ENCODE data around the gene TDRD1.
"Not testable (repeated sequence)": the region's sequence is repeated elsewhere in the genome, so short reads cannot be mapped to it uniquely, and the experiment has no call there.

TDRD1 gene

GRCh38 chr10:114179148-114179547, at the start of gene TDRD1:
Gene TDRD1, plus strand, starts transcription at chr10:114179353. Its CDS starts 8,479 bp downstream, at chr10:114187832.
- no peak within 1 kb of the TSS for H3K4me3 ChIP-seq (ENCODE audit: low read depth, low read length)
- TF ChIP-seq, protein P1, sequence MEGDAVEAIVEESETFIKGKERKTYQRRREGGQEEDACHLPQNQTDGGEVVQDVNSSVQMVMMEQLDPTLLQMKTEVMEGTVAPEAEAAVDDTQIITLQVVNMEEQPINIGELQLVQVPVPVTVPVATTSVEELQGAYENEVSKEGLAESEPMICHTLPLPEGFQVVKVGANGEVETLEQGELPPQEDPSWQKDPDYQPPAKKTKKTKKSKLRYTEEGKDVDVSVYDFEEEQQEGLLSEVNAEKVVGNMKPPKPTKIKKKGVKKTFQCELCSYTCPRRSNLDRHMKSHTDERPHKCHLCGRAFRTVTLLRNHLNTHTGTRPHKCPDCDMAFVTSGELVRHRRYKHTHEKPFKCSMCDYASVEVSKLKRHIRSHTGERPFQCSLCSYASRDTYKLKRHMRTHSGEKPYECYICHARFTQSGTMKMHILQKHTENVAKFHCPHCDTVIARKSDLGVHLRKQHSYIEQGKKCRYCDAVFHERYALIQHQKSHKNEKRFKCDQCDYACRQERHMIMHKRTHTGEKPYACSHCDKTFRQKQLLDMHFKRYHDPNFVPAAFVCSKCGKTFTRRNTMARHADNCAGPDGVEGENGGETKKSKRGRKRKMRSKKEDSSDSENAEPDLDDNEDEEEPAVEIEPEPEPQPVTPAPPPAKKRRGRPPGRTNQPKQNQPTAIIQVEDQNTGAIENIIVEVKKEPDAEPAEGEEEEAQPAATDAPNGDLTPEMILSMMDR (IDR thresholded peaks at IDR 0.05; ENCODE audit: borderline replicate concordance, insufficient read depth, low read depth, low read length) = no peak

GRCh38 chr10:114131094-114131493, 48.1 kb upstream of the TDRD1 start:
- no peak overlapping the region for H3K4me3 ChIP-seq (ENCODE audit: low read depth, low read length)
- TF ChIP-seq, protein P1 (IDR thresholded peaks at IDR 0.05; ENCODE audit: borderline replicate concordance, insufficient read depth, low read depth, low read length) = no peak

DNA sequence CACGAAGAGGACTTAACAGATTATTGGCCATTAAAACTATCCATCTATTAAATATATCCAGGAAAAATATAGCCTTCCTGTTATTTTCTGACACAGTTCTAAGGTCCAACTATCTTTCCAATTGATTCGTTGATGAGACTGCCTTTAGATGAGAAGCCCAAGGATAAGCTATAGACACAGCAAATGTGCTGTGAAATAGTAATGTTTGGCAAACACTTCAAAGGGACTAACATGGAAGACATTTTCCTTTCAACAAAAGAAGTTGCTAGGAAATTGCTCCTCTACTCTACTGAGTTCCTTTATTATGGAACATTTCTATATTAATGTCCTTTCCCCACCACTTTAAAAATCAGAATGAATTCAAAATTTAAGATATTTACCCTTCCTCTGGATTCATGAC, 43.7 kb upstream of the TDRD1 start:
- TF ChIP-seq, protein P1 (IDR thresholded peaks at IDR 0.05; ENCODE audit: borderline replicate concordance, insufficient read depth, low read depth, low read length) = no peak
- H3K4me3 ChIP-seq (ENCODE audit: low read depth, low read length) = no peak overlapping the region

DNA sequence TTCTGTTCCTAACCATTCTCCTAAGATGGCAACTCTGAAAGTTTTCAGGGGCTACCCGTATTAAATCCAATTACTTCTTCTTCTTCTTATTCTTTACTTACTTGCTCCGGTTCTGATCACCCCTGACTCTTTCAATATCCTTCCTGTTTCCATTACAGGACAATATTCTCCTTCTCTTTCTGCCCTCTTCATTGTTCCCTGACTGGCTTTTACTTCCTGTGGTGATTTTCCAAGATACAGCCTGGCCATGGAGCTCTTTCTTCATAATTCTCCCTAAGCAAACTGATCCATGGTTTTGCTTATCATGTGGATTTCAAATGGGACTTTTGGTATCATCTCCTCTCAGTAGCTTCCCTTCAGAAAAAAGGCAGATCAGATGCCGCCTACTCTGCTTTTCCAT, 40.6 kb upstream of the TDRD1 start:
- TF ChIP-seq, protein P1 (IDR thresholded peaks at IDR 0.05; ENCODE audit: borderline replicate concordance, insufficient read depth, low read depth, low read length) = no peak
- no peak overlapping the region for H3K4me3 ChIP-seq (ENCODE audit: low read depth, low read length)

DNA sequence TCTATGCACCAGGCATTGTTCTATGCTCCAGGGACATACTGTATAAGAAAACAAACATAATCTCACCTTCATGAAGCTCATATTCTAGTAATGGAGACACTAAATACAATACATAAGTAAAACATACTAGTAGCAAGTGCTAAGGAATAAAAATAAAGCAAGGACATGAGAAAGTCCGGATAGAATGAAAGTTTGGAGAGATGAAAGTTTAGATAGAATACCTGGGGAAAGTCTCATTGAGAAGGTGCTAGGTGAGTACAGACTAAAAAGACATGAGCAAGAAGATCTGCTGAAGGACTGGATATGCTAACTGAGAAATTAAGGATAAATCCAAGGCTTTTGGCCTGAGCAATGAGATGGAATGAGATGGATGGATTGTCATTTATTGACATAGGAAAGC, 39.1 kb upstream of the TDRD1 start:
- no peak overlapping the region for H3K4me3 ChIP-seq (ENCODE audit: low read depth, low read length)
- TF ChIP-seq, protein P1 (IDR thresholded peaks at IDR 0.05; ENCODE audit: borderline replicate concordance, insufficient read depth, low read depth, low read length) = no peak

DNA sequence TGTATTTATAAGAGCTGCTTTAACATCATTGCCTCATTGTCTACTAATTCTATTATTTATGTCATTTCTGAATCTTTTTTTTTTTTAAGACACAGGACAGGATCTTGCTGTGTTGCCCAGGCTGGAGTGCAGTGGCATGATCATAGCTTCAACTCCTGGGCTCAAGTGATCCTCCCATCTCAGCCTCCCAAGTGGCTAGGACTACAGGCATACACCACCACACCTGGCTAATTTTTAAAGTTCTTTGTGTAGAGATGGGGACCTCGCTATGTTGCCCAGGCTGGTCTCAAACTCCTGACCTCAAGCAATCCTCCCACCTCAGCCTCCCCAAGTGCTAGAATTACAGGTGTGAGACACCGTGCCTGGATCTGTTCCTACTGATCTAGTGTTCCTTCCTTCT, 38.3 kb upstream of the TDRD1 start:
- H3K4me3 ChIP-seq (ENCODE audit: low read depth, low read length) = not testable (repeated sequence)

DNA sequence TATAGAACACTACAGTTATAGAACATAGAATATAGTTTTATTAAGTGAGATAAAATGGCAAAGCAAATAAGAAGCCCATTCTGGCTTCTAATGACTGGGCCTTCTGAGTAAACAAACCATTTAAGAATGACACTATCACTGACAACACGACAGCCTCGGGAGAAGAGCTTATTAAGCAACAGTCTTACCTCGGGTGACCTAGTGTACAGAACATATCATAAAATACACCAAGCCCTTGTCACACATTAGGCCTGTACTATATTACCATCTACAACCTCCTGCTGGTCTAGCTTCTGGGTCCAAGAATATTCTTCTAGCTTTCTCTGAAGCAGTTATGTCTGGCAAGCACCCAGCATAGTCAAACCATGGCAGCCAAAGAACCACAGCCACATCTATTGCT, 37.1 kb upstream of the TDRD1 start:
- no peak overlapping the region for H3K4me3 ChIP-seq (ENCODE audit: low read depth, low read length)
- TF ChIP-seq, protein P1 (IDR thresholded peaks at IDR 0.05; ENCODE audit: borderline replicate concordance, insufficient read depth, low read depth, low read length) = no peak

DNA sequence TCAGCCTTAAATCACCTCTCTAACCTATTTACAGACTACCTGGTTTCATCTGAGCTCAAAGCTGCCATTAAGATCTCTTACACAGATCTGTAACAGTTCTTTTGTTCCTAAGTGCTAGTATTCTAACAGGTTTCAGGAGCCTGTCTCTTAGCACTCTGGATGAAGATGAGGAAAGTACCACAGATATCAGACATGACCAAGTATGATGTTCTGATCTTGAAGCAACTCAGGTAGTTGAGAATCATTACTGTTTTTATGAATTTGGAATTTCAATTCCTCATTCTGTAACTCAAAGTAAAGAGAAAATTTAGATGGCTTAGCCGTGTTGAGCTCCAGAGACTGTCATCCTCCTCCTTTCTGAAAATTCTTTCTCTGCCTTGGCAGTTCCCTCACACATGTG, 36.0 kb upstream of the TDRD1 start:
- TF ChIP-seq, protein P1 (IDR thresholded peaks at IDR 0.05; ENCODE audit: borderline replicate concordance, insufficient read depth, low read depth, low read length) = no peak
- H3K4me3 ChIP-seq (ENCODE audit: low read depth, low read length) = no peak overlapping the region

DNA sequence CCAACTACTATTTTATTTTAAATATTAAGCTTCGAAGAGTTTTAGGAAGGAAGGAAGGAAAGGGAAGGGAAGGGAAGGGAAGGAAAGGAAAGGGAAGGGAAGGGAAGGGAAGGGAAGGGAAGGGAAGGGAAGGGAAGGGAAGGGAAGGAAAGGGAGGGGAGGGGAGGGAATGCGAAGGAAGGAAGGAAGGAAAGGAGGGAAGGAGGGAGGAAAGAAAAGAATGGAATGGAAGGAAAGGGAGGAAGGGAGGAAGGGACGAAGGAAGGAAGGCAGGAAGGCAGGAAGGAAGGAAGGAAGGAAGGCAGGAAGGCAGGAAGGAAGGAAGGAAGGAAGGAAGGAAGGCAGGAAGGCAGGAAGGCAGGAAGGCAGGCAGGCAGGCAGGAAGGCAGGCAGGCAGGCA, 29.7 kb upstream of the TDRD1 start:
- H3K4me3 ChIP-seq (ENCODE audit: low read depth, low read length) = not testable (repeated sequence)

Data from GM12875 (cell line).